Calu3 (cell line): ENCODE results near the gene NCS1. TPM values are rescaled to one million over a fixed set of nuclear protein-coding genes. Genes with fewer than 3 reads are reported as not detected.

Experiments
- BruUV-seq: library from RNA; stranded (reverse); fragments of 400-500 nt; replicated peaks from 2 replicates; lab custom pipeline; 2021; lab: Mats Ljungman, UMichigan
- CTCF ChIA-PET: fragments of 300-600 bp; sonication (Branson Sonifier 250); formaldehyde crosslinking; loops from one replicate; lab custom pipeline; 2022; ENCODE audit warnings: antibody characterized with exemption; lab: Charles Lee
- DNase-seq: peaks from one replicate; pipeline ENCODE4 v3.0.0; 2022
- H3K27ac Mint-ChIP-seq: one replicate; pipeline ENCODE4 v1.8.0; 2022; ENCODE audit warnings: mixed read lengths; ENCODE audit not compliant: unreplicated experiment
- H3K27me3 Mint-ChIP-seq: one replicate; pipeline ENCODE4 v1.8.0; 2022; ENCODE audit warnings: mixed read lengths; ENCODE audit not compliant: unreplicated experiment
- H3K36me3 Mint-ChIP-seq: one replicate; pipeline ENCODE4 v1.8.0; 2022; ENCODE audit warnings: mild to moderate bottlenecking, moderate library complexity, mixed read lengths; ENCODE audit not compliant: insufficient read depth, unreplicated experiment
- H3K4me1 Mint-ChIP-seq: one replicate; pipeline ENCODE4 v1.8.0; 2022; ENCODE audit warnings: mild to moderate bottlenecking, low read depth, mixed read lengths; ENCODE audit not compliant: unreplicated experiment
- H3K4me3 Mint-ChIP-seq: one replicate; pipeline ENCODE4 v1.8.0; 2022; ENCODE audit warnings: mild to moderate bottlenecking, low read depth, moderate library complexity, mixed read lengths; ENCODE audit not compliant: unreplicated experiment
- H3K9me3 Mint-ChIP-seq: one replicate; pipeline ENCODE4 v1.8.0; 2022; ENCODE audit warnings: low read depth, mixed read lengths; ENCODE audit not compliant: unreplicated experiment
- intact Hi-C: fragments of 100-400 bp; cut with micrococcal nuclease; formaldehyde crosslinking; loops from one replicate; pipeline ENCODE4 v1.10.0; 2022; ENCODE audit not compliant: unreplicated experiment
- total RNA-seq: library from RNA; stranded (reverse); gene quantifications from 2 replicates; pipeline ENCODE4 v1.2.3, GENCODE V29; 2022
- TF ChIP-seq, protein P1 (sequence below): fragments of 200-600 bp; IDR thresholded peaks from one replicate; pipeline ENCODE4 v1.8.0; 2022; ENCODE audit warnings: antibody characterized with exemption; ENCODE audit not compliant: unreplicated experiment

The NCS1 gene
- total RNA-seq, 1 experiment from 2014 or later = 16.1 TPM

DNA sequence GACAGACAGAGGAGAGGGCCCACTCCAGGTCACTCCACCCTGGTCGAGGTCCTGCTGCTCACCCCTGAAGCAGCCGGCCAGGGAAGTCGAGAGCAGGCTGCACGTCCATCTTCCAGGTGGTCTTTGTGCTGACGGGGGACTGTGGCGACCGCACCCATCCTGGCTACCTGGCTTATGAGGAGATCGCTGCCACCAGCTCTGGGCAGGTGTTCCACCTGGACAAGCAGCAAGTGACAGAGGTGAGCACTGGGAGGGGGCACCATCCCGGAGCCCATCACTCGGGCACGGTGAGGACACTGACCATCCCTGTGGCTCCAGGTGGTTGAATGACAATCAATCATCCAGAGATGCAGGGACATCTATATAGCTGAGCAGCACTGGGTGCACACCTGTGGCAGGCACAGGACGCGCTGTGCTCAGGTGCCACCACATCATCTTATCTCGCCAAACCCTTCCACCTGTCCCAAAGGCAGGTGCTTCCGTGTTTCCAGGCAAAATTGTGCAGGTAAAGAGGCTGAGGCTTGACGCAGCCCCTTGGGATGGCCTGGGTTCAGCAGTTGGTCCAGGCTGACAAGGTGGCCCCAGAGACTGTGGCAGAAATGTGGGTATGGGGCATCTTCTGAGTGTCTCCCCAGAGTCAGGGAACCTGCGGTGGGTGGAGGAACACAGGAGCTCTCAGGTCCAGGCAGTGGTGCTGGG, 114.0 kb downstream of the NCS1 start:
- no peak for DNase-seq
- TF ChIP-seq, protein P1, sequence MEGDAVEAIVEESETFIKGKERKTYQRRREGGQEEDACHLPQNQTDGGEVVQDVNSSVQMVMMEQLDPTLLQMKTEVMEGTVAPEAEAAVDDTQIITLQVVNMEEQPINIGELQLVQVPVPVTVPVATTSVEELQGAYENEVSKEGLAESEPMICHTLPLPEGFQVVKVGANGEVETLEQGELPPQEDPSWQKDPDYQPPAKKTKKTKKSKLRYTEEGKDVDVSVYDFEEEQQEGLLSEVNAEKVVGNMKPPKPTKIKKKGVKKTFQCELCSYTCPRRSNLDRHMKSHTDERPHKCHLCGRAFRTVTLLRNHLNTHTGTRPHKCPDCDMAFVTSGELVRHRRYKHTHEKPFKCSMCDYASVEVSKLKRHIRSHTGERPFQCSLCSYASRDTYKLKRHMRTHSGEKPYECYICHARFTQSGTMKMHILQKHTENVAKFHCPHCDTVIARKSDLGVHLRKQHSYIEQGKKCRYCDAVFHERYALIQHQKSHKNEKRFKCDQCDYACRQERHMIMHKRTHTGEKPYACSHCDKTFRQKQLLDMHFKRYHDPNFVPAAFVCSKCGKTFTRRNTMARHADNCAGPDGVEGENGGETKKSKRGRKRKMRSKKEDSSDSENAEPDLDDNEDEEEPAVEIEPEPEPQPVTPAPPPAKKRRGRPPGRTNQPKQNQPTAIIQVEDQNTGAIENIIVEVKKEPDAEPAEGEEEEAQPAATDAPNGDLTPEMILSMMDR = no peak
- no peaks in the 10 kb centered on the region for H3K36me3 Mint-ChIP-seq
- no peak overlapping the region for H3K27ac Mint-ChIP-seq
- CTCF ChIA-PET = no interaction called here
- intact Hi-C loops = no loop called here
- no peak overlapping the region for H3K4me3 Mint-ChIP-seq
- no peaks in the 10 kb centered on the region for H3K9me3 Mint-ChIP-seq
- peaks cover 8% of the 10 kb centered on the region for H3K4me1 Mint-ChIP-seq
- H3K27me3 Mint-ChIP-seq = peaks cover 96% of the 10 kb centered on the region
- BruUV-seq = no TSS peak

Other genes starting within 250 kb of the NCS1 start
- 9.6 and 9.9 TPM in 2 replicates for gene FNBP1, start 129.2 kb upstream of the NCS1 start, total RNA-seq
- 39.9 and 43.4 TPM in 2 replicates for gene GPR107, start 118.5 kb upstream of the NCS1 start, total RNA-seq
- 0.32 TPM in 1 of 2 replicates, not detected in the other for gene HMCN2, start 93.4 kb downstream of the NCS1 start, total RNA-seq